Mucosa of descending colon (tissue), 3 donors: Measurements from ENCODE around the gene ID2. TPM values are rescaled to one million over a fixed set of nuclear protein-coding genes. Genes with fewer than 3 reads are reported as not detected.

Experiments used
- ATAC-seq: fragments of 200-7000 bp; cut with Tn5 transposase; one replicate; pipeline ENCODE4 v1.9.1; 2020; ENCODE audit warnings: mild to moderate bottlenecking, moderate library complexity
- DNase-seq, 3 donors: peaks; one replicate each; pipeline ENCODE4 v3.0.0-alpha.2; 2020
- H3K36me3 ChIP-seq: fragments of 200-600 bp; one replicate; pipeline ENCODE4 v1.8.0; 2021; ENCODE audit warnings: low read depth, mild to moderate bottlenecking
- H3K4me1 ChIP-seq: fragments of 200-600 bp; one replicate; pipeline ENCODE4 v1.8.0; 2021; ENCODE audit warnings: low read depth, mild to moderate bottlenecking
- H3K4me3 ChIP-seq: fragments of 200-600 bp; one replicate; pipeline ENCODE4 v1.8.0; 2021; ENCODE audit warnings: mild to moderate bottlenecking
- H3K9me3 ChIP-seq: fragments of 200-600 bp; one replicate; pipeline ENCODE4 v1.8.0; 2021; ENCODE audit warnings: mild to moderate bottlenecking
- intact Hi-C, 2 donors: fragments of 100-400 bp; cut with DNase I in 1 of 2; cut with micrococcal nuclease in 1 of 2; formaldehyde crosslinking; loops; one replicate each; pipeline versions ENCODE4 v1.11.0 to v1.11.1; 2022; cut with DNase I, micrococcal nuclease
- total RNA-seq, 3 donors: library from RNA; stranded (reverse); fragmentation: NEBNext Ultra II Directional in 2 of 3; extraction: Animal tissue kit (Norgen Biotek cat#: 25700) in 2 of 3; gene quantifications; one replicate each; pipeline versions ENCODE4 v1.2.1 to v1.2.4, GENCODE V29; 2021 to 2023
- TF ChIP-seq, protein P1 (sequence below): fragments of 200-600 bp; IDR thresholded peaks from one replicate; pipeline ENCODE4 v1.8.0; 2022; ENCODE audit warnings: antibody characterized with exemption, mild to moderate bottlenecking
- donor health status: DM: no; HTN: no; CAD: no; lungs with moderate emphysema.
- donor health status: DM: no; HTN: no; CAD: no.
- donor health status: DM: no; HTN: yes; CAD: no.

ID2 gene
- total RNA-seq, 3 donors from 2014 or later: 97.4 to 190 (median 170) TPM

DNA sequence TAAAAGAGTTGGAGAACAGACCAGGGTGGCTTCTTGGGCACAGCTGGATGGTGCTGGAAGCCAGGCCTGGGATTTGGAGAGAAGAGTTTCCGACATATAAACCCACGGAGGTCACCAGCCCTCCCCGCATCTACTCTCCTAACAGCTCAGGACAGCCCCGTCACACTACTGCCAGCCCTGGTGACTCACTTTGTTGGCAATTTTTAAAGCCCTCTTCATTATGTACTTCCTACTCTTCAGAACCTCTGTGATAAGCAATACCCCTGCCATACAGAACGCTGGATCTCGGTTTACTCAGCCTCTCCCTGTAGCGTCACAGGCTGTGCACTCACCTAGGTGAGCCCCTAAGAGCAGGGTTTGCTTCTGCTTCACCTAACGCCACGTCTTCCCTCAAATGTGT is 48.1 kb downstream of the ID2 start:
- Histone ChIP-seq H3K9me3 (no peaks in the 10 kb centered on the region), H3K36me3 (peaks cover 9% of the 10 kb centered on the region), H3K4me1 (no peaks in the 10 kb centered on the region), H3K4me3 (no peak overlapping the region)
- DNase-seq (no peak), ATAC-seq (no peak)
- TF ChIP-seq, protein P1, sequence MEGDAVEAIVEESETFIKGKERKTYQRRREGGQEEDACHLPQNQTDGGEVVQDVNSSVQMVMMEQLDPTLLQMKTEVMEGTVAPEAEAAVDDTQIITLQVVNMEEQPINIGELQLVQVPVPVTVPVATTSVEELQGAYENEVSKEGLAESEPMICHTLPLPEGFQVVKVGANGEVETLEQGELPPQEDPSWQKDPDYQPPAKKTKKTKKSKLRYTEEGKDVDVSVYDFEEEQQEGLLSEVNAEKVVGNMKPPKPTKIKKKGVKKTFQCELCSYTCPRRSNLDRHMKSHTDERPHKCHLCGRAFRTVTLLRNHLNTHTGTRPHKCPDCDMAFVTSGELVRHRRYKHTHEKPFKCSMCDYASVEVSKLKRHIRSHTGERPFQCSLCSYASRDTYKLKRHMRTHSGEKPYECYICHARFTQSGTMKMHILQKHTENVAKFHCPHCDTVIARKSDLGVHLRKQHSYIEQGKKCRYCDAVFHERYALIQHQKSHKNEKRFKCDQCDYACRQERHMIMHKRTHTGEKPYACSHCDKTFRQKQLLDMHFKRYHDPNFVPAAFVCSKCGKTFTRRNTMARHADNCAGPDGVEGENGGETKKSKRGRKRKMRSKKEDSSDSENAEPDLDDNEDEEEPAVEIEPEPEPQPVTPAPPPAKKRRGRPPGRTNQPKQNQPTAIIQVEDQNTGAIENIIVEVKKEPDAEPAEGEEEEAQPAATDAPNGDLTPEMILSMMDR: no peak
- intact Hi-C loops: no loop called here

GRCh38 chr2:8732601-8733000 is 50.7 kb downstream of the ID2 start:
- no peak for ATAC-seq
- DNase-seq: no peak
- TF ChIP-seq, protein P1: no peak
- Histone ChIP-seq H3K36me3 (peaks cover 9% of the 10 kb centered on the region), H3K4me1 (no peaks in the 10 kb centered on the region), H3K9me3 (no peaks in the 10 kb centered on the region), H3K4me3 (no peak overlapping the region)
- intact Hi-C loops: no loop called here

Other genes starting within 250 kb of the ID2 start
- gene KIDINS220, start 155.6 kb downstream of the ID2 start, total RNA-seq: 10 to 100 TPM; 54.8 to 69.6 (median 55.9) TPM